Sigmoid colon (tissue), 4 donors: ENCODE measurements around the gene AK5.

Source experiments
- CTCF ChIP-seq, 4 experiments: fragments of 450-650 bp in 3 of 4; fragments of 200-600 bp in 1 of 4; IDR thresholded peaks; one replicate each; pipeline ENCODE4 v1.5.1; 2016 to 2019; ENCODE audit warnings: antibody characterized with exemption in 4 of 4, mild to moderate bottlenecking in 3 of 4, moderate library complexity in 2 of 4
- EP300 ChIP-seq, 4 donors: sonication (generic); formaldehyde crosslinking; IDR thresholded peaks; one replicate each; pipeline ENCODE4 v1.6.1; 2017; ENCODE audit warnings: antibody characterized with exemption in 4 of 4
- POLR2A ChIP-seq, 2 donors: fragments of 450-650 bp; IDR thresholded peaks; one replicate each; pipeline ENCODE4 v1.6.1; 2016; ENCODE audit warnings: antibody characterized with exemption in 2 of 2, mild to moderate bottlenecking in 2 of 2, moderate library complexity in 2 of 2
- POLR2AphosphoS5 ChIP-seq, 4 donors: sonication (generic); formaldehyde crosslinking; IDR thresholded peaks; one replicate each; pipeline ENCODE4 v1.6.1; 2017; ENCODE audit warnings: antibody characterized with exemption in 4 of 4

GRCh38 chr1:77333501-77333900 is 51.7 kb downstream of the AK5 start:
- no peak for TF ChIP-seq CTCF (IDR thresholded peaks at IDR 0.05)
- TF ChIP-seq POLR2AphosphoS5 (IDR thresholded peaks at IDR 0.05): no peak
- TF ChIP-seq POLR2A (IDR thresholded peaks at IDR 0.05): no peak
- TF ChIP-seq EP300 (IDR thresholded peaks at IDR 0.05): no peak
